ENCODE results near the gene RAD18.

RAD18 gene, protein sequence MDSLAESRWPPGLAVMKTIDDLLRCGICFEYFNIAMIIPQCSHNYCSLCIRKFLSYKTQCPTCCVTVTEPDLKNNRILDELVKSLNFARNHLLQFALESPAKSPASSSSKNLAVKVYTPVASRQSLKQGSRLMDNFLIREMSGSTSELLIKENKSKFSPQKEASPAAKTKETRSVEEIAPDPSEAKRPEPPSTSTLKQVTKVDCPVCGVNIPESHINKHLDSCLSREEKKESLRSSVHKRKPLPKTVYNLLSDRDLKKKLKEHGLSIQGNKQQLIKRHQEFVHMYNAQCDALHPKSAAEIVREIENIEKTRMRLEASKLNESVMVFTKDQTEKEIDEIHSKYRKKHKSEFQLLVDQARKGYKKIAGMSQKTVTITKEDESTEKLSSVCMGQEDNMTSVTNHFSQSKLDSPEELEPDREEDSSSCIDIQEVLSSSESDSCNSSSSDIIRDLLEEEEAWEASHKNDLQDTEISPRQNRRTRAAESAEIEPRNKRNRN

DNA sequence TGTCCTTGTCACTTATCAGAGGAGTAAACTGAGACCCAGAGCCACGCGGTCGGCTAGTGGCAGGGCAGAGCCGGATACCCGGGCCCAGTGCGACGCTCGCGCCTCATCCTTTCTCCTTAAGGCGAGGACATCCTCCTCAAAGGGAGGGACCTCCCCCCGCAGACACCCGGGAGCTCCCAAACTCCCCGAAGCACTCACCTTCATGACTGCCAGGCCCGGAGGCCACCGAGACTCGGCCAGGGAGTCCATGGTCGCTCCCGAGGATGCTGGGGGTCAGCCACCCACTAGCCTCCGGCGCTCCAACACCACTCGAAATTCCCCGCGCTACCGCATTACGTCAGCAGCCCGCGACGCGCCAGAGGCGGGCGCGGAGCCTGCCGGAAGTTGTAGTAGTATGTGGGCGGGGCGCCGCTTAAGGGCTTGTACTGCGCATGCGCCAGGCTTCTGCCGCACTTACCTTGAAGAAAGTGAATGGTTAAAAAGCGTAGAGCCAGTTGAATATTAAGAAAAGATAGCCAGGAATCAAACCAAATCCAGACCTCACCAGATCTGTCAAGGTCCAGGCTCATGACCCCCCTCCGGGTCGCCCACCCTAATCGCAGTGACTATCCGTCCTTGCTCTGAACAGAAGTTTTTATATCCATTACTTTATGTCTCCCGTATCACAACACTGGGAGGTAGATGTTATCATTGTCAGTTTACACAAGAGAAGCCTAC, at the start of gene RAD18:
TSS of gene RAD18 (minus strand) at position 336 of the 717 bp plus-strand sequence. CDS start at position 249, 87 bp downstream.
- H3K4me1 Mint-ChIP-seq (ENCODE audit: low read depth) = peaks cover 45% of the 10 kb centered on the region
- H3K27me3 Mint-ChIP-seq = peaks cover 3% of the 10 kb centered on the region

DNA sequence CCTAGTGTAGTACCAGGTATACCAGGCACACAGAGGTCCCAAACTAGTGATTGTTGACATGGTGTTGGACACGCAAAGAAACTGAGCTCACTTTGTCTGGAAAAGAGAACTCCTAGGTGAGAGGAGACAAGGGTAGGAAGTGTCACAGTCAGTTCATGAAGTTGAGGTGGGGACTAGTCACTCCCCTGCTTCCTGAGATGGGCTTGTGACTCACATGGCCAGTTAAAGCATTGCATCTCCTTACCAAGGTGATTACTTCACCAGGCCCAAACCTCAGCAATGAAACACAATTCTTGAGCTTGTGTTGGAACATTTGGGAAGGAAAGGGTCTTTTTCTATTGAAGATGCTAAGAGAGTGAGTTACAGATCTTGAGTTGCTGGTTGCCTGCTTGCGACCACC, 49.2 kb upstream of the RAD18 start:
- Mint-ChIP-seq H3K27ac (no peak overlapping the region), H3K9me3 (no peaks in the 10 kb centered on the region), H3K36me3 (ENCODE audit: low read depth) (no peaks in the 10 kb centered on the region), H3K4me1 (ENCODE audit: low read depth) (peaks cover 8% of the 10 kb centered on the region), H3K27me3 (no peaks in the 10 kb centered on the region), H3K4me3 (no peak overlapping the region)

More for the DNA sequence above, at the start of gene RAD18:
- peak within 1 kb of the TSS; percentile 94 for H3K4me3 Mint-ChIP-seq
- peak within 1 kb of the TSS; percentile 88 for H3K27ac Mint-ChIP-seq
- H3K9me3 Mint-ChIP-seq = no peaks in the 10 kb centered on the region
- peaks cover 30% of the 10 kb centered on the region for H3K36me3 Mint-ChIP-seq (ENCODE audit: low read depth)

DNA sequence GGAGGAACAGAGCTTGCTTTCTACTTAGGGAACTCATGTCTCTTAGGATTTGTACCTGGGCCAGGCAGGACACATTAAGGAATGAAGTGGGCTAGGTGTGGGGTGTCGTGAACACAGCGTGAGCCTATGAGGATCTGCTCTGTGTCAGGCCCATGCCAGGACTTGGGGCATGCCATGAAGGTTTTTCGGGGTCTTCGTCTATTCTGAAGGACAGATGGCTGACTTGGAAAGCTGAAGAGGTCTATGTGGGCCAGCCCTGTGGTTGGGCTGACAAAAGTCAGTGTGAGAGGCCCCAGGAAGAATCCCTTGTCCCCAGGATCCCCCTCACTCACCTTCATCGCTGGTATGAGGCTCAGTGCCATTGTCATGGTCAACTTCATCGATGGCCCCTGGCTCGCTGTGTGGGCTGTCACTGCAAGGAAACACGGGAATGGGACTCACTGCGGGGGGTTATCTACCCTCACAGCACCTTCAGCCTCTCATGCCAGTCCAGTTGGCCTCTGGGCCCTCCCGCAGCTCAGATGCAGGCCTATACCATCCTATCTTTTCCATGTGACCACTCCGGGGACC, 46.8 kb upstream of the RAD18 start:
- no peaks in the 10 kb centered on the region for H3K36me3 Mint-ChIP-seq (ENCODE audit: low read depth)
- H3K27me3 Mint-ChIP-seq = no peaks in the 10 kb centered on the region
- no peak overlapping the region for H3K4me3 Mint-ChIP-seq
- no peaks in the 10 kb centered on the region for H3K9me3 Mint-ChIP-seq
- H3K4me1 Mint-ChIP-seq (ENCODE audit: low read depth) = peaks cover 8% of the 10 kb centered on the region
- H3K27ac Mint-ChIP-seq = no peak overlapping the region

DNA sequence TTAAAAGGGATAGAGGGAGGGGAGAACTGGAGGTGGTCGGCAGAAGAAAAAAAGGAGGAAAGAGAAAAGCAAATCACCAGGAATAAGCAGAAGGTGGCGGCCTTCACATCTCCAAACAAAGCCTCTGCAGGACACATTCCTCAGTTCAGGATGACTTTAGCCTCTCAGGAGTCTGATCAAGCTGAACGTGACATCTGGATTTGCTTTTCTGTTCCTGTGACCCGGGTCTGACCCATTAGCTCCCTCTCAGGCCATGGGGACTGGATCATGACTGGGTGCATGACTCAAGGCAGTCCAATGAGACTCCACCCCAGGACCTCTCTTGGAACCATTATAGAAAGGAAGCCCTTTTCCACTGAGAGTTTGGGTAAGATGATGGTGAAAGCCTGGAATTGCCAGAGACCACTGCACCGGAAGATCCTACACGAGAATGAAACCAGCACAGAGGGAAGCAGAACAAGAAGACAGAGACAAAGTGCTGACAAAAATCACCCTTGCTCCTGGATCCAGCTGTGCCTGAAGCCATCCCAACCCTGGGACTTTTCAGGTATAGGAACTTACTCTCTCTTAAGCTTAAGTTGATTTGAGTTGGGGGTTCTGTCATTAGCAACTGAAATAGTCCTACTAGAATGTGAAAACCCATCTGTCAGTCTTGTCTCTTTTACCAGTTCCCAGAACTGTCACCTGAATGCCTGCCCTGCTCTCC, 45.4 kb upstream of the RAD18 start:
- H3K27me3 Mint-ChIP-seq = no peaks in the 10 kb centered on the region
- H3K4me1 Mint-ChIP-seq (ENCODE audit: low read depth) = peaks cover 8% of the 10 kb centered on the region
- H3K36me3 Mint-ChIP-seq (ENCODE audit: low read depth) = no peaks in the 10 kb centered on the region
- H3K4me3 Mint-ChIP-seq = no peak overlapping the region
- H3K9me3 Mint-ChIP-seq = no peaks in the 10 kb centered on the region
- no peak overlapping the region for H3K27ac Mint-ChIP-seq

DNA sequence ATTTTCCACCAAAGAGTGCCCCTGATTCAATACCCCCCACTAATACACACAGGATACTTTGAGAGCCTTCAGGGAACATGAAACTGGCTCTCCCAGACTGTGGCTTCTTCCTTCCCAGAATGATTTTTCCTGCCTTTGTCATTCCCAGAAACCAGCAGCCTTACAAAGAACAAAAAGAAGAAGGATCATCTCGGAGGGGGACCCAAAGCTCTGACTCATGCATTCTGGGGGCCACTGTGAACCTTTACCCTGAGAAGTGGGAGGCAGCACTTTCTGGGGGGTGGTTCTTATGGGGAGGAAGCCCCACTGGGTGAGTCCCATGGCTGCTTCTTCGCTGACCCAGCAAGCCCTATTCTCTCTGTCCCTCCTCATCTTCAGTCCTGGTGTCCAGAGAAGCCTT, 44.7 kb upstream of the RAD18 start:
- H3K4me3 Mint-ChIP-seq = no peak overlapping the region
- H3K4me1 Mint-ChIP-seq (ENCODE audit: low read depth) = peaks cover 8% of the 10 kb centered on the region
- no peak overlapping the region for H3K27ac Mint-ChIP-seq
- H3K9me3 Mint-ChIP-seq = no peaks in the 10 kb centered on the region
- no peaks in the 10 kb centered on the region for H3K27me3 Mint-ChIP-seq
- H3K36me3 Mint-ChIP-seq (ENCODE audit: low read depth) = no peaks in the 10 kb centered on the region

DNA sequence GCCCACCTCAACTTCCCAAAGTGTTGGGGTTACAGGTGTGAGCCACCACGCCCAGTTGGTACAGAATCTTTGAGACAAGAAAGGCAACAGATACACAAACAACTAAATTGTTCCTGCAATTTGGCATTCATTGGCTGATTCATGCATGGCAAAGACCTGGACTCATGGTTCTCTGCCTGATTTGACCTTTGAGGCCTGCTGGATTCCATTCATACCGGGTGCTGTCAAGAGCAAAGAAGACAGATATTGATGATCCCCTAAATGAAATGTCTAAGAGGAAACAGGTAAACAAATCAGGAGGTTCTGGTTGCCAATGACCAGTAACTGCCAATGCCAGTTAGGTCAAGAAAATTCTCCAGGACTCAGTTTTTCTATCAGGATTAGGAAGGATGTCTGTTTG, 43.9 kb upstream of the RAD18 start:
- H3K27me3 Mint-ChIP-seq = no peaks in the 10 kb centered on the region
- no peaks in the 10 kb centered on the region for H3K9me3 Mint-ChIP-seq
- H3K4me3 Mint-ChIP-seq = no peak overlapping the region
- no peak overlapping the region for H3K27ac Mint-ChIP-seq
- no peaks in the 10 kb centered on the region for H3K36me3 Mint-ChIP-seq (ENCODE audit: low read depth)
- peaks cover 2% of the 10 kb centered on the region for H3K4me1 Mint-ChIP-seq (ENCODE audit: low read depth)

DNA sequence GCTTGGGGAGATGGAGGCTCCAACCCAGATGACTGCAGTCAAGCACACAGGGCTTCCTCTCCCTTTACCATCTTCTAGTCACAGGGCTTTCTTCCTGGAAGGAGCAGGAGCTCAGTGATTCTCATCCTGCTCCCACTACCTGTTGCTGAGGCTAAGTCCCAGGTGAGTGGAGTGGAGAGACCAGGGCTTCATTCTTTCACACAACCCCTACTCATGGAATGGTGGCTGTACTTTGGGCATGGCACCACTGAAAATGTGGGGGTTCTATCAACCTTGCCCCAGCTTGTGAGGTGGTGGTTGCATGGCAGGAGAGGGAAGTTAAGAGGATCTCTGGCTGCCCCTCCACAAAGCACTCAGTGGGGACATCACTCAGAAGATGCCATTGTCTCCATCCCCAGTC, 36.8 kb upstream of the RAD18 start:
- Mint-ChIP-seq H3K4me1 (ENCODE audit: low read depth) (no peaks in the 10 kb centered on the region), H3K4me3 (no peak overlapping the region), H3K36me3 (ENCODE audit: low read depth) (no peaks in the 10 kb centered on the region), H3K27ac (no peak overlapping the region), H3K9me3 (no peaks in the 10 kb centered on the region), H3K27me3 (no peaks in the 10 kb centered on the region)

DNA sequence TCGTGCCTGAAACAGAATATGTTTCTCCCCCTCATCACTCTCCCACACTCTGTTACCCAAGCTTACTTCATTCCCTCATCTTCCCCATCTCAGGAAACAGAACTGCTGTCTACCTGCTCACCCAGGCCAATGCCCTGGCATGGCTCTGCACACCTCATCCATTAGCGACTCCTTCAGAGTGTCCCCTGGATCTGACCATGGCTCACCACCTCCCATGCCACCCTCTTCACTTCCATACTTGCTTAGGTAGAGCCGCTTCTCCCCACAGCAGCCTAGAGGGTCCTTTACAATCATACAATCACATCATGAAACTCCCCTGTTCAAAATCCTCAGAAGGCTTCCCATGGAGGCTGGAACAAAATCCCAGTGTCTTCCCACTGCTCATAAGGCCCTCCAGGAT, 33.9 kb upstream of the RAD18 start:
- no peaks in the 10 kb centered on the region for H3K36me3 Mint-ChIP-seq (ENCODE audit: low read depth)
- no peaks in the 10 kb centered on the region for H3K27me3 Mint-ChIP-seq

DNA sequence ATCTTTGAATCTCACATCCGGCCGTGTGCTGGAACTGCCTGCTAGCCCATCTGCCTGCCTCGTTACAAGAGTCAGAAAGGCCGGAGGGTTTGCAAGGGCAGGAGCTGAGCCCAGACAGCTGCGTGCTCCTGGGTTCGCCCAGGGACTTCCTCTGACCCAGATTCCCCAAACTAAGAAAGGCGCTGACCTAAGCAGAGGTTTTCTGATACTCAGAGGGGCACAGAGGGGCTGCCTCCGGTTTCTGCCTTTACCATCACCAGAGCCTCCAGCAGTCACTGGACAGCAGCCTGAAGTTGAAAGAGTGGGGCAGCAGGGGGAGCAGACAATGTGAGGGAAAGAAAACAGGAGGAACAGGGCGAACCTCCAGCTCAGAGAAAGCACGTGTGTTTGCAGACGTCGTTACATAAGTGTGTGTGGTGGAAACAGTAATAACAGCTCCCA, 33.4 kb upstream of the RAD18 start:
- Mint-ChIP-seq H3K4me1 (ENCODE audit: low read depth) (peaks cover 6% of the 10 kb centered on the region), H3K27ac (no peak overlapping the region), H3K9me3 (no peaks in the 10 kb centered on the region), H3K27me3 (no peaks in the 10 kb centered on the region), H3K4me3 (no peak overlapping the region), H3K36me3 (ENCODE audit: low read depth) (no peaks in the 10 kb centered on the region)

More for the DNA sequence above, 33.9 kb upstream of the RAD18 start:
- Mint-ChIP-seq H3K27ac (no peak overlapping the region), H3K4me3 (no peak overlapping the region), H3K4me1 (ENCODE audit: low read depth) (peaks cover 2% of the 10 kb centered on the region), H3K9me3 (no peaks in the 10 kb centered on the region)

DNA sequence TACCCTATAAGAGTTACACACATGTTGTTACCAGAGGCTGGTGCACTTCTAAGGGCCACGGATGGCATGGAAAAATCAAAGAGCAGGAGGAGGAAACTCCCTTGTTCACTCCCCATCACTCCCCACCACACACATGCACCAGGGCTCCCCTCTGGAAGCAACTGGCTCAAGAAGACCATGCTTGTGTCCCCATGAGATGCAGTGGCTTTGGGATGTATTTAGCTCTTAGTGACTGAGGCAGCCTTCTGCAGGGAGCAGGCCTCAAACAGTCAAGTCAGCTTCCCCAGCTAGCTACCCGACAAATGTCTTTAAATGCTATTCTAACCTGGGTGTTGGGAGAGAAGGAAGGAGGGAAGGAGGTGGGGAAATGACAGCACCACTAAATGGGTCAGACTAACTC, 32.9 kb upstream of the RAD18 start:
- Mint-ChIP-seq H3K9me3 (no peaks in the 10 kb centered on the region), H3K4me3 (no peak overlapping the region), H3K27ac (no peak overlapping the region), H3K27me3 (no peaks in the 10 kb centered on the region), H3K4me1 (ENCODE audit: low read depth) (peaks cover 10% of the 10 kb centered on the region), H3K36me3 (ENCODE audit: low read depth) (no peaks in the 10 kb centered on the region)

DNA sequence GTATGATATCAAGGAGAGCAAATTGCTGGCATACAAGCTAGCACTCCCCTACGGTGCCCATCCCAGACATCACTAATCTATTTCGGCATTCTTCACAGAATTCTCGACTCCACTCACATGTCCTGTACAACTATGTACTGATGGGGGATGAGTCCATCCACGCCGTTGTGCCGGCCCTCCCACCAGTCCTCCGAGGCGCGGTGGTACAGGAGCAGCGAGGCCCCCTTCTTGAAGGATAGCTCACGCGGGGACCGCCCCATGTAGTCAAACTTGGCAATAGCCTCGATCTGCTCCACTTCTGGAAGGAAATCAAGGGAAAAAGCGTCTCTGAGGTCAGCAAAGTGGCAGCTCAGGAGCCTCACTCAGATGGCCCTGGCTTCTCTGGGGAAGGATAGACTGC, 31.0 kb upstream of the RAD18 start:
- Mint-ChIP-seq H3K9me3 (no peaks in the 10 kb centered on the region), H3K4me1 (ENCODE audit: low read depth) (peaks cover 10% of the 10 kb centered on the region), H3K4me3 (no peak overlapping the region), H3K27me3 (no peaks in the 10 kb centered on the region), H3K27ac (no peak overlapping the region), H3K36me3 (ENCODE audit: low read depth) (no peaks in the 10 kb centered on the region)

DNA sequence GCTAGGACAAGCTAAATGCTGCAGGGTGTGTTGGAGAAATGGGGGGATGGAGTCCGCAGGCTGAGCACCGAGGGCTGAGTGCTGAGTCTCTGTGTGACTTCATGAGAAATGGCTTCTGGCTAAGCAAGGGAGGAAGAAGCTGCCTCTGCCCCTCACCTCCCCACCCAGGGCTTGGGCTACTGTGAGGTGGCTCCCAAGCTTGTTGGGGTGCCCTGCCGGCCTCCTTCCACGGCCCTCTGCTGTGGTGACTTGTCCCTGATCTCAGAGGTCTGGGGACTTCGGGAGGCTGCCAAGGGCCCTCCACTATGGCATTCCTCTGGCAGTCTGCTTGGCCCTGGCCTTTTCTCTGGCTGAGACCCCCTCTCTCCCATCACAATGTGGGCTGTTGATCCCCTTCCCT, 30.1 kb upstream of the RAD18 start:
- no peak overlapping the region for H3K4me3 Mint-ChIP-seq
- H3K27me3 Mint-ChIP-seq = no peaks in the 10 kb centered on the region
- H3K27ac Mint-ChIP-seq = no peak overlapping the region

DNA sequence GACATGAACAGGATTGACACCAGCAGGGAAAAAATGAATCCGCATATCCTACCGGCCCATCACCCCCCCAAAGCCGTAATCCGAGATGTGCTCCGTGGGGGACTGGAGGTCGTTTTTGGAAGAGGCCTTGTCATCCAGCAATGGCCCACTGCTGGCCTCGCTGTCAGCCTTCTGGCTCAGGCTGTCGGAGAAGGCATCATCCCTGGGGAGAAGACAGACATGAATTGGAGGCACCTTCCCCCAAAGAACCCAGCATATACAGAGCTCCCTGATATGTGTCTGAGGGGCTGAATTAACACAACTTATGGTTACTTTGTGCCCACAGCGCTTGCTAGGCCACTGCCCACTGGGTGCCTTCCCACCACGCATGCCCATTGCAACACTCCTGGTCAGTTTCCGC, 29.6 kb upstream of the RAD18 start:
- Mint-ChIP-seq H3K36me3 (ENCODE audit: low read depth) (no peaks in the 10 kb centered on the region), H3K4me3 (no peak overlapping the region), H3K27me3 (no peaks in the 10 kb centered on the region), H3K4me1 (ENCODE audit: low read depth) (peaks cover 11% of the 10 kb centered on the region), H3K9me3 (no peaks in the 10 kb centered on the region), H3K27ac (no peak overlapping the region)

More for the DNA sequence above, 30.1 kb upstream of the RAD18 start:
- Mint-ChIP-seq H3K36me3 (ENCODE audit: low read depth) (no peaks in the 10 kb centered on the region), H3K9me3 (no peaks in the 10 kb centered on the region), H3K4me1 (ENCODE audit: low read depth) (peaks cover 10% of the 10 kb centered on the region)

DNA sequence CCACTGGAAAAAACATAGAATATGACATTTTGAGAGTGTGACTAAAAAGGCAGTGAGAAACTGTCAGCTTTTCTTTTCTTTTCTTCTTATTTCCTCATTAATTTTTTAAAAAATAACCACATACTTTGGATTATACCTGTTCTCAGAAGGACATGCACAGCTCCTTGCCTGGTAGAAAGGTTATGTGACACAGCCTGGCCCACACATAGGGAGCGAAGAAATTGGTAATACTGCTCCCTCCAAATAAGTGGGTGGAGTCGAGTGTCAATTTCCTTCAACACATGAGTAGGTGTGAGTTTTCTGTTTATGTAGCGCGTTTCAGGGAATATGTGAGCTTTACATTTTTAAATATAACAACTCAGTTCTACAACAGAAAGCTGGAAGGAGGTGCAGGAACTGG, 28.9 kb upstream of the RAD18 start:
- Mint-ChIP-seq H3K27me3 (no peaks in the 10 kb centered on the region), H3K4me3 (no peak overlapping the region), H3K27ac (no peak overlapping the region), H3K36me3 (ENCODE audit: low read depth) (no peaks in the 10 kb centered on the region), H3K4me1 (ENCODE audit: low read depth) (peaks cover 13% of the 10 kb centered on the region), H3K9me3 (no peaks in the 10 kb centered on the region)
